Suprapubic skin (tissue), 4 donors: Measurements from ENCODE around the gene MYL4. TPM values are rescaled to one million over a fixed set of nuclear protein-coding genes. Genes with fewer than 3 reads are reported as not detected.
A peak's percentile ranks its signal among the peaks of the same experiment; 100 is the strongest.
"Not testable (repeated sequence)": the region's sequence is repeated elsewhere in the genome, so short reads cannot be mapped to it uniquely, and the experiment has no call there.

Source experiments
- DNase-seq, 2 donors: peaks; one replicate each; pipeline ENCODE4 v3.0.0-alpha.2; 2019; ENCODE audit warnings: low spot score in 2 of 2
- H3K27ac ChIP-seq: fragments of 200-600 bp; sonication (generic); one replicate; pipeline ENCODE4 v1.5.1; 2019
- H3K27me3 ChIP-seq: fragments of 200-600 bp; sonication (generic); one replicate; pipeline ENCODE4 v1.5.1; 2019
- H3K36me3 ChIP-seq: fragments of 200-600 bp; sonication (generic); one replicate; pipeline ENCODE4 v1.5.1; 2019
- H3K4me1 ChIP-seq: fragments of 200-600 bp; sonication (generic); one replicate; pipeline ENCODE4 v1.5.1; 2019
- H3K4me3 ChIP-seq: fragments of 200-600 bp; sonication (generic); one replicate; pipeline ENCODE4 v1.5.1; 2019; ENCODE audit warnings: mild to moderate bottlenecking
- H3K9me3 ChIP-seq: fragments of 200-600 bp; sonication (generic); one replicate; pipeline ENCODE4 v1.5.1; 2019
- CTCF ChIP-seq, 2 donors: fragments of 200-600 bp in 1 of 2; fragments of 450-650 bp in 1 of 2; sonication (generic) in 1 of 2; IDR thresholded peaks; one replicate each; pipeline ENCODE4 v1.5.1; 2016 to 2019; ENCODE audit warnings: antibody characterized with exemption in 2 of 2, mild to moderate bottlenecking in 1 of 2, moderate library complexity in 1 of 2
- EP300 ChIP-seq: sonication (generic); formaldehyde crosslinking; IDR thresholded peaks from one replicate; pipeline ENCODE4 v1.6.1; 2017; ENCODE audit warnings: antibody characterized with exemption
- POLR2A ChIP-seq, 2 donors: fragments of 450-650 bp; IDR thresholded peaks; one replicate each; pipeline ENCODE4 v1.6.1; 2017; ENCODE audit warnings: antibody characterized with exemption in 2 of 2, mild to moderate bottlenecking in 2 of 2, moderate library complexity in 2 of 2
- POLR2AphosphoS5 ChIP-seq, 3 donors: sonication (generic); formaldehyde crosslinking; IDR thresholded peaks; one replicate each; pipeline ENCODE4 v1.6.1; 2017; ENCODE audit warnings: antibody characterized with exemption in 3 of 3
- WGBS: methylation state at CpG from one replicate; pipeline ENCODE4 v1.1.5; 2018; 5-methylcytosine and 5-hydroxymethylcytosine counted together
- total RNA-seq, 4 donors: library from RNA; depleted of rRNA; stranded (reverse); fragments of >200 nt; gene quantifications; one replicate each; pipeline ENCODE4 v1.1.0, GENCODE V29; 2016

The MYL4 gene
- total RNA-seq, 4 donors from 2014 or later, result not detected

- no peaks in the 10 kb centered on the region for H3K36me3 ChIP-seq
- H3K4me1 ChIP-seq, result peaks cover 19% of the 10 kb centered on the region
- H3K27ac ChIP-seq, result no peak overlapping the region
- no peaks in the 10 kb centered on the region for H3K9me3 ChIP-seq
- H3K27me3 ChIP-seq, result no peaks in the 10 kb centered on the region
- 85% methylated on average over 5 of the region's 6 CpGs for WGBS
- peak in 1 of 2 donors; percentile 52 for DNase-seq
- no peak for TF ChIP-seq POLR2A (IDR thresholded peaks at IDR 0.05)
- TF ChIP-seq EP300, result no peak
- no peak for TF ChIP-seq CTCF (IDR thresholded peaks at IDR 0.05)
- no peak for TF ChIP-seq POLR2AphosphoS5 (IDR thresholded peaks at IDR 0.05)
- H3K4me3 ChIP-seq, result no peak overlapping the region
Measured at GRCh38 chr17:47221154-47221553, 12.0 kb downstream of the MYL4 start.

DNA sequence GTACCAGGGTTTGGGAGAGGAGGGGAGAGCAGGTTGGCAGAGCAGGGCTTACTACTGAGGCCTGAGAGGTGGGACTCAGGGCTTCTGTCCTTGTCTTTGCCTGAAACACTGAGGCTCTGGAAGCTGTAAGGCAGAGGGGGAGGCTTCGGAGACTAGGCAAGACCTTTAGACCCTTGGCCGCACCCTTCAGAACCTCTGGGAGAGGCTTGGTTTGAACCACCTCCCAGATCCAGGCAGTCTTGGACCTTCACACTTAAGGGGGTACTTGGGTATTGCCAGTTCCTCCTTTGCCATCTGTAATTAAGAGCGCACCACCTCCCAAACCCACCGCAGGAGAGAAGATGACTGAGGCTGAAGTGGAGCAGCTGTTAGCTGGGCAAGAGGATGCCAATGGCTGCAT lies 12.9 kb downstream of the MYL4 start:
- Histone ChIP-seq H3K36me3 (no peaks in the 10 kb centered on the region), H3K27me3 (no peaks in the 10 kb centered on the region), H3K4me3 (no peak overlapping the region), H3K27ac (no peak overlapping the region), H3K4me1 (peaks cover 20% of the 10 kb centered on the region), H3K9me3 (no peaks in the 10 kb centered on the region)
- no peak for TF ChIP-seq CTCF (IDR thresholded peaks at IDR 0.05)
- no peak for TF ChIP-seq EP300
- no peak for TF ChIP-seq POLR2AphosphoS5 (IDR thresholded peaks at IDR 0.05)
- TF ChIP-seq POLR2A (IDR thresholded peaks at IDR 0.05), result no peak
- DNase-seq, result peak in 1 of 2 donors; percentile 53
- WGBS, result 91% methylated on average over 4 of the region's 4 CpGs

DNA sequence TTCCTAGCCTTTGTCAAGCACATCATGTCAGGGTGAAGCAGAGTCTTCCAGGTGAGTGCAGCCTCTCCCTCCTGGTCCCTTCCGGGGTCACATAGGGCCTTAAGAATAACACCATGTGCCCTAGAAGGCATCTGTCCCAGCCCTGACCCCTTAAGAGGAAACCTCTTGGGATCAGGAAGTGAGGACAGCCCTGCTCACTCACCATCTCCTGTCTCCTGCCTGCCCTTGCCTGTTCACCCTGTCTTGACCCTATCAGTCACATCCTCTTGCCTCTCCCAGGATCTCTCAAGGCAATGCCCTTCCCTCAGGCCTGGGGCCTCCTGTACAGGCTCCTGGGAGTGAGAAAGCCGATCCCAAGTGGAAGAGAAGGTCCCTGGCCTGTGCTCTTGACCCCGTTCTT lies 13.9 kb downstream of the MYL4 start:
- H3K4me3 ChIP-seq, result no peak overlapping the region
- DNase-seq, result peak in 1 of 2 donors; percentile 16
- no peaks in the 10 kb centered on the region for H3K9me3 ChIP-seq
- 91% methylated on average over 3 of the region's 3 CpGs for WGBS
- H3K36me3 ChIP-seq, result no peaks in the 10 kb centered on the region
- no peak for TF ChIP-seq EP300
- peaks cover 20% of the 10 kb centered on the region for H3K4me1 ChIP-seq
- no peak overlapping the region for H3K27ac ChIP-seq
- no peaks in the 10 kb centered on the region for H3K27me3 ChIP-seq

GRCh38 chr17:47223460-47223859 lies 14.3 kb downstream of the MYL4 start:
- DNase-seq, result no peak
- Histone ChIP-seq H3K4me3 (no peak overlapping the region), H3K27me3 (no peaks in the 10 kb centered on the region), H3K27ac (no peak overlapping the region), H3K36me3 (no peaks in the 10 kb centered on the region), H3K9me3 (no peaks in the 10 kb centered on the region), H3K4me1 (peaks cover 20% of the 10 kb centered on the region)
- TF ChIP-seq POLR2AphosphoS5 (IDR thresholded peaks at IDR 0.05), result no peak
- no peak for TF ChIP-seq EP300
- TF ChIP-seq POLR2A (IDR thresholded peaks at IDR 0.05), result no peak
- no peak for TF ChIP-seq CTCF (IDR thresholded peaks at IDR 0.05)
- 97% methylated on average over 5 of the region's 5 CpGs for WGBS

GRCh38 chr17:47224077-47224476 lies 14.9 kb downstream of the MYL4 start:
- peaks cover 20% of the 10 kb centered on the region for H3K4me1 ChIP-seq
- H3K27ac ChIP-seq, result peak overlapping the region; percentile 82
- H3K36me3 ChIP-seq, H3K27me3 ChIP-seq, DNase-seq, H3K9me3 ChIP-seq, H3K4me3 ChIP-seq: not testable (repeated sequence)
- 96% methylated on average over 2 of the region's 2 CpGs for WGBS

DNA sequence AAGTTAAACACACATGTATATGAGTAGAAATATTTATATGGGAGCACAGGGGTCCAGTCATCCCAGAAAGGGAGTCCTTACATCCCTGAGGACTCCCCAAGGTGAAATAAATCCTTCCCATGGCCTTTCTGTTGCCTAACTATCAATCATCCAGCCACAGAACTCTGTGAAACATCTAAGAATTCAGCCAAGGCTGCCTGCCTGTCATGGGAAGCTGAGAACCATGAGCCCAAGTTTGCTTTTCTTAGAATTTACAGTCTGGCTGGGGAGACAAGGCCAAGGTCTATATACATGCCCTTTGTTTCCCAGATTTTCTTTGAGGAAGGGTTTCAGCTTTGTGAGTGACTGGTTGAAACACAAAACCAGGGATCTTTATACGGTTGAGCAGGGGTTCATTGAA lies 15.8 kb downstream of the MYL4 start:
- Histone ChIP-seq H3K9me3 (no peaks in the 10 kb centered on the region), H3K27ac (peak overlapping the region; percentile 82), H3K4me1 (peaks cover 26% of the 10 kb centered on the region), H3K36me3 (no peaks in the 10 kb centered on the region), H3K4me3 (no peak overlapping the region), H3K27me3 (no peaks in the 10 kb centered on the region)
- DNase-seq, result no peak
- WGBS, result 33% methylated on average over 1 of the region's 1 CpG
- TF ChIP-seq EP300, result no peak
- TF ChIP-seq POLR2AphosphoS5 (IDR thresholded peaks at IDR 0.05), result no peak
- TF ChIP-seq CTCF (IDR thresholded peaks at IDR 0.05), result no peak
- no peak for TF ChIP-seq POLR2A (IDR thresholded peaks at IDR 0.05)
